GM23248 (cell line): ENCODE results near the gene PTGR3.

Experiments
- EZH2 ChIP-seq: fragments of 200-600 bp; sonication (generic); IDR thresholded peaks from 2 replicates; pipeline ENCODE4 v1.6.1; 2018; ENCODE audit warnings: antibody characterized with exemption, mild to moderate bottlenecking; ENCODE audit not compliant: insufficient read depth, poor library complexity, severe bottlenecking
- EZH2phosphoT487 ChIP-seq: fragments of 200-600 bp; sonication (generic); IDR thresholded peaks from 2 replicates; pipeline ENCODE4 v1.6.1; 2018; ENCODE audit warnings: antibody characterized with exemption, moderate library complexity, mild to moderate bottlenecking, low read depth; ENCODE audit not compliant: insufficient read depth

DNA sequence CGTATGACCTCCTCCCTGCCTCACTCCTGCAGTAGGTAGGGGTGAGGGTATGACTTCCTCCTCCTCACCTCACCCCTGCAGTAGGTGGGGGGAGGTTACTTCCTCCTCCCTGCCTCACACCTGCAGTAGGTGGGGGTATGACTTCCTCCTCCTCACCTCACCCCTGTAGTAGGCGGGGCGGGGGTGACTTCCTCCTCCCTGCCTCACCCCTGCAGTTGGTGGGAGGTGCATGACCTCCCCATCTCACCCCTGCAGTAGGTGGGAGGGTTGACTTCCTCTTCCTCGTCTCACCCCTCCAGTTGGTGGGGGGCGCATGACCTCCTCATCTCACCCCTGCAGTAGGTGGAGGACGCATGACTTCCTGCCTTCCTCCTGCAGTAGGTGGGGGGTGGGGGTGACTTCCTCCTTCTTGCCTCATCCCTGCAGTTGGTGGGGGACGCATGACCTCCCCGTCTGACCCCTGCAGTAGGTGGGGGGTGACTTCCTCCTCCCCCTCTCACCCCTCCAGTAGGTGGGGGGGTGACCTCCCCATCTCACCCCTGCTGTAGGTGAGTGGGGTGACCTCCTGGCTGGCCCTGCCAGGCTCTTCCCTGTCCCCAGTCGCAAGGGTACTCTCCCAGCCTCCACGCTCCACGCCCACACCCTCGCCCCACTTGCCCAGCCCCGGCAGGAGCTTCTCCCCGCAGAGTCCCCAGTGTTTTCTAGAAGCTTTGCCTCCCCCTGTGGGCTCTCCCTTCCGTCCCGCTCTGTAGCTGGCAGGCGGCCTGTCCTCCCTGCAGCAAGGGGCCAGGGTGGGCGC is 40.9 kb upstream of the PTGR3 start:
- TF ChIP-seq EZH2: no peak
- no peak for TF ChIP-seq EZH2phosphoT487
